Astrocyte of the cerebellum (primary cell): Measurements from ENCODE around the gene RAPGEF4.
"Not testable (repeated sequence)": the region's sequence is repeated elsewhere in the genome, so short reads cannot be mapped to it uniquely, and the experiment has no call there.

Experiments
- DNase-seq: peaks from one replicate; pipeline ENCODE4 v3.0.0-alpha.2; 2011; ENCODE audit warnings: low read depth
- H3K4me3 ChIP-seq: 2 replicates; pipeline ENCODE4 v1.5.1; 2011; ENCODE audit warnings: mild to moderate bottlenecking, low read depth, low read length, moderate library complexity
- CTCF ChIP-seq: IDR thresholded peaks from 2 replicates; pipeline ENCODE4 v1.5.1; 2012; ENCODE audit warnings: low read length, low read depth, moderate library complexity, mild to moderate bottlenecking; ENCODE audit errors: missing control alignments
- in situ Hi-C: cut with HindIII; loops from 2 replicates; pipeline ENCODE4 v1.10.0; 2017; ENCODE audit warnings: low sequenced_read_pairs

RAPGEF4 gene

DNA sequence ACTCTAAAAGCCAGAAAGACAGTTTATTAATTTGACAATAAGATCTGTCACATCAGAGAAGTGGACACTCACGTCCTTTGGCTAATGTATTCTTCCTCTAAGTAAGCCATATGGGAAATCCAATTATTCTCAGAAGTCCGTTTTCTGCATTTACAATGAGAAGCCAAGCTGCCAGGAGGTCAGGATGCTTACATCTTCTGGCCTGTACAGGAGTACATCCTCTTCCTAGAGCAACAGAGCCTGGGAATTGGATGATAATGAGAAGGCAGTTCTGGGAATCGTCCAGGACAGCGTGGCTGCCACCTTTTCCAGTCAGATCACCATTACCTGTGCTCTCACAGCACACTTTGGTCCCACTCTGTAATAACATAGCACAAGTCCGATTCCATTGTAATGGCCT, 5.2 kb downstream of the RAPGEF4 start:
- in situ Hi-C loops, result no loop called here
- TF ChIP-seq CTCF, result no peak
- no peak overlapping the region for H3K4me3 ChIP-seq
- no peak for DNase-seq

DNA sequence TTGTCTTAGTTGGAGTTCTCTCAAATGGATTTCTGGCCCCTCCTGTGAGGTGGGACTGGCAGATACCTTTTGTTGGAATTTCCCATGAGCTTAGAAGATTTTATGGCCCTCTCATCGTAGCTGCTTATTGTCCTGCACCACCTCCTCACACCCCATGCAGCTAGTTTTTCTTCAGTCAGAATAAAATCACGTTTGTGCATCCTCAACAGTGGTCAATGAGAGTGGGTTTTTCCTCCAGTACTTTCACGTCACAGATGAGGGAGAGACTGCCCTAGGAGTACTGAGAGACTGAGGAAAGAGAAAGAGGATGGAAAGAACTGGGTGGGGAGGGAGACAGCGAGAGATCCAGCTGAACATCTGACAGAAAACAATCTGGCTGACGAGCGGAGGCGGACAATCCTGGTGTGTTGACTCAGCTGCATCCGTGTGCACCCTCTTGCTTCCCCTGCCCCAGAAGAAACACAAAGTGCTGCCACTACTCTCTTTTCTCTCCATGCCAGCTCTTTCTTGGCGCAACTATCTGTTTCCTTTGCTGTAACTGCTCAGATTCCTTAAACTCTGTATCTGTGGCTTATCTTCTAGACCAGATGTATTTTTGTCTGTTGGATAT, 7.4 kb downstream of the RAPGEF4 start:
- no peak overlapping the region for H3K4me3 ChIP-seq
- in situ Hi-C loops, result no loop called here
- no peak for DNase-seq
- TF ChIP-seq CTCF, result no peak

DNA sequence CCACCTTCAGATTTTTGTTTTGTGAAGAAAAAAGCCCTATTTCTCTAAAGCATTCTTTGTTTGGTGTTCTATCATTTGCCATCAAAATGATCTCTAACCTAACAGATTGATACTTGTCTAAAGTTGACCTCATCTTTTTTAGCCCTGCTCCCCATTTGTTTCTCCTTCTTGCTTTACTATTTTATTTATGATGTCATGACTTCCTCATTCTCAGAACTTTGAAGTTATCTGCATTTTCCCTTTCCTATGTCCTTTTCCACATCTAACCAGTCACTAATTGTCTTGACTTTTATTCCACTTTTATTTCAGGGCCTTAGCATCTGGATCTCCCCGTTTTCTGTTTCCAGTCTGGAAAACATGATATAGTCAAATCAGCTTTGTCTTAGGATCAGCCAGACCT, 8.3 kb downstream of the RAPGEF4 start:
- in situ Hi-C loops, result no loop called here
- no peak for TF ChIP-seq CTCF
- no peak overlapping the region for H3K4me3 ChIP-seq
- DNase-seq, result no peak

DNA sequence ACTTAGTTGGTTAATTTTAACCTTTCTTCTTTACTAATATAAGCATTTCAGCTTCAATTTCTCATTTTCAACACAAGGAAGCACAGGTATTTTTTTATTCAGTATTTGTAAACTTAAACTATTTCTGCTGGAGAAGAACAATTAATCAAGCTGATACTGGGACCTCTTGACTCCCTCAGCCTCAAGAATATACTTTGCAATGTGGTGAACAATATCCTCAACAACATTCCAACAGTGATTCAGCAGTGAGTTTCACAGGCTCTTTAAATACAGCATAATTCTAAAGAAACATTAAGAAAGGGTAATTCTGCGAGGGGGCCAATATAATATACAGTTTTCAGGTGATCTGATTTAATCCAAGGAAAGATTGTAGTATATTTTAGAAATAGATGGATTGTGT, 10.0 kb downstream of the RAPGEF4 start:
- H3K4me3 ChIP-seq, result no peak overlapping the region
- no peak for TF ChIP-seq CTCF
- no peak for DNase-seq
- in situ Hi-C loops, result no loop called here

DNA sequence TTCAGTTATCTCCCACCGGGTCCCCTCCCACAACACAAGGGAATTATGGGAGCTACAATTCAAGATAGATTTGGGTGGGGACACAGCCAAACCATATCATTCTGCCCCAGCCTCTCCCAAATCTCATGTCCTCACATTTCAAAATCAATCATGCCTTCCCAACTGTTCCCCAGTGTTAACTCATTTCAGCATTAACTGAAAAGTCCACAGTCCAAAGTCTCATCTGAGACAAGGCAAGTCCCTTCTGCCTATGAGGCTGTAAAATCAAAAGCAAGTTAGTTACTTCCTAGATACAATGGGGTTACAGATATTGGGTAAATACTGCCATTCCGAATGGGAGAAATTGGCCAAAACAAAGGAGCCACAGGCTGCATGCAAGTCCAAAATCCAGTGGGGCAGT, 12.9 kb downstream of the RAPGEF4 start:
- in situ Hi-C loops, H3K4me3 ChIP-seq, DNase-seq: not testable (repeated sequence)

GRCh38 chr2:172749388-172749787, 13.7 kb downstream of the RAPGEF4 start:
- TF ChIP-seq CTCF, result no peak
- in situ Hi-C loops, result no loop called here
- no peak overlapping the region for H3K4me3 ChIP-seq
- no peak for DNase-seq

GRCh38 chr2:172751564-172751963, 15.9 kb downstream of the RAPGEF4 start:
- in situ Hi-C loops, result no loop called here
- no peak for DNase-seq
- no peak overlapping the region for H3K4me3 ChIP-seq
- TF ChIP-seq CTCF, result no peak
